GM19452 (cell line): ENCODE results near the gene CRACDL.

Experiments used
- ATAC-seq: cut with Tn5 transposase; IDR thresholded peaks from one replicate; pipeline ENCODE4 v1.9.1; 2021; ENCODE audit not compliant: unreplicated experiment

Gene CRACDL

DNA sequence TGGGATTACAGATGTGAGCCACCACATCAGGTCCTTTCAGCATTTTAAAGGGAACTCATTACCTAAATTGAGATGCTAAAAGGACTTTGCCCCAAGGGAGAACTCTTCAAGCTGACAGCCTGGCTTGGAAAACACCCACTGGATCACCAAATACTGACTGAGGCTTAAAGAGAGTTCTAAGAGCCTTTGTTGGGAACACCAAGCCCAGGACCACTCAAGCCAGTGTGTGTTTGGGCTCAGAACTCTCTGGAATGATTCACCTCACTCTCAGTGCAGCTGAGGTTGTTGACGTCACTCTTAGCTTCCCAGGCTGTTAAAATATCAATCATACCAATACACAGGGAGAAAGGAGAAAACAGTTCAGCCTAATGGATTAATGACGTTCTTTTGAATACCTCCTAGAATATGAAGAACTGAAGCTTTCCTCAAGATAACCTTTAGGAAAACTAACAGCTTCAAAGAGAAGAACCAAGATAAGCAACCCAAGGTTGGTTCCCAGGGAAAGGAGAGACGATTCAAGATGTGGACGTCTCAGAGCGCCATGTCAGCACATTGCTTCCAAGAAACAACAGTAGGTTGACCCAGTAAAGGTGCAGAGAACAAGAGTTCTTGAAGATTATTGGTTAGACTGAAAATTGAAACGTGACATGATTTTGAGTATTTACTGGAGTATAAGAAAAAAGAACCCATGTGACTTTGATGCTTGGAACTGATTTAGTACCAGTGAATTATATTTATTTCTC lies 157.1 kb downstream of the CRACDL start:
- no peak for ATAC-seq

DNA sequence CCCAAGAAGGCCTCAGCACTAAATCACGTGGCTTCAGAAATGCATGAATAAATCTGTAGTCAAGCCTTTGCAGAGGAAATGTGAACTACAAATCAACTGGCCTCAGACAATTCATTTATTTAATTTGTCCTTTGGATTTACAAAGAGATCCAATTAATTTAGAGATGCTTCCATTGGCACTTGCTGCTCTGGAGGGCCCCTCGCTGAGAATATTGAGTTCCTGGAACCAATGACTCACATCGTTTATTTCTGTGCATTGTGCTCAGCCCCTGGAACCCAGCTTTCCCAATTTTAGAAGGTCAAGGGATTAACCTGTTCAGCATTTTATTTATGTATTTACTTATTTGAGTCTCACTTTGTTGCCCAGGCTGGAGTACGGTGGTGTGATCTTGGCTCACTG lies 157.9 kb downstream of the CRACDL start:
- no peak for ATAC-seq

DNA sequence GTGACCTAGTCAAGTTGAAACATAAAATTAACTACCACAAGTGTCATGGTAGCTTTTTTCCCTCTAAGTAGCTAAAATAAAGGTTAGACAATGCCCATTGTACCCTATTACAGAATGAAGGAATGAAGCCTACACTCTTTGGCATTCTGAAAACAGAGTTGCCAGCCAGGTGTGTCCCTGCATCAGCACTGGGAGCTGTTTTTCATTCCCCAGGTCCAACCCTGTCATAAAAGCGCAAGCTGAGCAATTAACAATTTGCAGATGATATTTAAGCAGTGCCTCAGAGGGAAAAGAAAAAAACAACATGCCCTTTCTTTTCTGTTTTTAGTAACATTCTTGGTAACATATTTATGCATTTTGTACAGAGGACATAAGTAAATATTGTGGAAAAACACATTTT lies 158.3 kb downstream of the CRACDL start:
- ATAC-seq, result no peak

DNA sequence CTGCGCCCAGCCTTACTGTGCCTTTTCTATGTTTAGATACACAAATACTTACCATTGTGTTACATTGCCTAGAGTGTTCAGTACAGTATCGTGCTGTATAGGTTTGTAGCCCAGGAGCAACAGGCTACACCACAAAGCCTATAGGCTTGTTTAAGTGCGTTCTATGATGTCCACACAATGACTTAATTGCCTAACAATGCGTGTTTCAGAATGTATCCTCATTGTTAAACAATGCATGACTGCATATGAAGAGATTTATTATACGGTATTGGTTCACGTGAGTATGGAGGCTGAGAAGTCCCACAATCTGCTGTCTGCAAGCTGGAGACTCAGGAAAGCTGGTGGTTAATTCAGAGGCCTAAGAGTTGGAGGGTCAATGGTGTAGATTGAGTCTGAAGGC lies 158.9 kb downstream of the CRACDL start:
- no peak for ATAC-seq

DNA sequence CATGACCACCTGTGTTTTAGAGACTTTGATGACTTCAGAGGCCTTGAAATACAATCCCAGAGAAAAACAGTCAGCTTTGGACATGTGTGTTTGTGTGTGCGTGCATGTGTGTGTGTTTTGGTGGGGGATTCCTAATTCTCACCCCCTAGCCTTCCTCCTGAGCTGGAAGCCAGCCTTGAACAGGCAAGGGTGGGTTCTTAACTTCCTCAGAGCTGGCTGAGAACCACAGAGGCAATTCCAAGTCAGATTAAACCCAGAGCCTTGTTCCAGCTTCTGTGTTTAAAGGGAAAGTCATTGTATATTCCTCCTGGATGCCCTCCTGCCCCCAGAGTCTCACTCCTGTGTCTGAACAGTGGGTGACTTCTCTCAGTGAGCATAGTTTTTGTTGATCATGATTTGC lies 159.9 kb downstream of the CRACDL start:
- no peak for ATAC-seq

DNA sequence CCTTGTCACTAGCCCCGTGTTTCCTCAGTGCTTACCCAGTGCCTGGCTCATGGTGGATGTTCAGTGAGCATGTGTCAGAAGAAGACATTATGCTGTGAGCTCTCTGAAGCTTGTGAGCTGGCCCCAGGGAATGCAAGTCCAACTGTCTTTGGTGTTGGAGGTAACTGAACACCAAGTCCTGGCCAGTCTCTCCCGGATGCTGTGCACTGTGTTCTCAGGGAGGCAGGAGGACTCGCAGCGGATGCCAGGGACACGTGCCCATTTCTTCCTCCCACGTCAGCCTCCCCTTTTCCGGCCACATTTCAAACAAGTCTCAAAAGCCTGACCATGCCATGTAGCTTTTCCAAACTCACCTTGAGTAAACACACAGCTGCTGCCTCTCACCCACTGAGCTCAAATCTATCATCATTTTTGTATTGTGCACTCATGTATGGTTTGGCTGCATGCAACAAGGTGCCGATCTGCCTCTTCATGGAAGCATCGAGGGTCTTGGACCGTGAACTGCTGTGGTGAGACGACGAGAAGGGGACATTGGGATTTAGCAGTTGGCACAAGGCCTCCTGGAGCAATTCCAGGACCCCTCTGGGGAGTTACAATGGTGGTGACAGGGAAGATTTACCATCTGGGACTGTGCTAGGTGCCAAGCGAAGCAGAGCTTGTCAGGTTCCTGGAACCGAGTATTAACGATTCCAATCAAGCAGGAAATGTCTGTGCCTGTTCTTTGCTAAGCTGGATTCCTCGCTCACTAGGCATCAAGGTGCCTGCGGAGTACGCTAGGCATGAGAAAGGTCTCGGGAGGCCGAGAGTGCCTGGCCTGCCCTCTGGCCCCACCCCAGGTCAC lies 160.7 kb downstream of the CRACDL start:
- no peak for ATAC-seq

DNA sequence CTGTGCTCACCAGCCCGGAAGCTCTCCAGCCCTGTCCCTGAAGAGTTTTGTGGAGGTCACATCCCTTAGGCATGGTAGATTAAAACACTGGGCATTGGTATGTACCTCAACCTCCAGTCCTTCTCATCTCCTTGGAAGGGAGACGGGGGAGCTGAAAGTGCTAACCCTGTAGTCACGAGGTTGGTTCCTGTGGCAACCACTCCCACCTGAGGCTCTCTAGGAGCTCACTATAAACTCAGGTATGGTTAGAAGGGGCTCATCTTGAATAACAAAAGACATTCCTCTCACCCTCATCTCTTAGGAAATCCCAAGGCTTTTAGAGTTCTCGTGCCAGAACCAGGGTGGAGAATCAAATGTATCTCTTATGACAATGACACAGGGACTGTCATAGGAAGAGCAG lies 162.1 kb downstream of the CRACDL start:
- no peak for ATAC-seq

DNA sequence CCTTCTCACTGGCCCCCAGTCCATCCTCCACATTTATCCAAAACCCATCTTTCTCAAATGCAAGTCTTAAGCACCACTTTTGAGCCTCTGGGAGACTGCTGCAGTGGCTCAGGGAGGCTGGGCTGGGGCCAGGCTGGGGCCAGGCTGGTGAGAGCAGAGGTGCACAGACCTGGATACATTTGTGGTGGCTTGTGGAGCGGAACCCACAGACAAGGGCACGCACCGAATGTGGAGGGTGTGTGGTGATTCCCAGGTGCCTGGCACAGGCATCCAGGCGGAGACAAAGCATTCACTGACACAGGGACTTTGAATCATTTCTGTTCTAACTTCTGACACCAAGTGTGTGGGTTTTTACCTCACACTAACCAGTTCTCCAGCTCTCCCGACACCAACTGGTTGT lies 162.9 kb downstream of the CRACDL start:
- no peak for ATAC-seq

DNA sequence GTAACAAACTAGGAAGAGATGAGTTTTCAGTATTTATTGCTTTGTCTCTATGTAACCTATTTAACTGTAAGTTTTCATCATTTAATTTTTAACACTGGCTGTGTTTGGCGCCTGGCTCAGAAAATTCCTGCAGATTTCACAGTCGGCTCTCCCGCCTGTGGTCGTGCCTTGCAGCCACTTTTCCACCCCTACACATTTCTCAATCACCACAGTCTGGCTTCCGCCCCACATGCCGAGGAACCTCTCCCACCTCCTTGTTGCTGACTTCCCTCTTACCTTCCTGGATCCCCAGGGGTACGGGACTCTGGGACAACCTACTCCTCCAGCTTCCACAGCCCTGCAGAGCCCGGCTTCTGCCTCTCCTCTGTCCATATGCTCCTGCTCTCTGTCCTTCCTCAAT lies 163.5 kb downstream of the CRACDL start:
- ATAC-seq, result no peak

DNA sequence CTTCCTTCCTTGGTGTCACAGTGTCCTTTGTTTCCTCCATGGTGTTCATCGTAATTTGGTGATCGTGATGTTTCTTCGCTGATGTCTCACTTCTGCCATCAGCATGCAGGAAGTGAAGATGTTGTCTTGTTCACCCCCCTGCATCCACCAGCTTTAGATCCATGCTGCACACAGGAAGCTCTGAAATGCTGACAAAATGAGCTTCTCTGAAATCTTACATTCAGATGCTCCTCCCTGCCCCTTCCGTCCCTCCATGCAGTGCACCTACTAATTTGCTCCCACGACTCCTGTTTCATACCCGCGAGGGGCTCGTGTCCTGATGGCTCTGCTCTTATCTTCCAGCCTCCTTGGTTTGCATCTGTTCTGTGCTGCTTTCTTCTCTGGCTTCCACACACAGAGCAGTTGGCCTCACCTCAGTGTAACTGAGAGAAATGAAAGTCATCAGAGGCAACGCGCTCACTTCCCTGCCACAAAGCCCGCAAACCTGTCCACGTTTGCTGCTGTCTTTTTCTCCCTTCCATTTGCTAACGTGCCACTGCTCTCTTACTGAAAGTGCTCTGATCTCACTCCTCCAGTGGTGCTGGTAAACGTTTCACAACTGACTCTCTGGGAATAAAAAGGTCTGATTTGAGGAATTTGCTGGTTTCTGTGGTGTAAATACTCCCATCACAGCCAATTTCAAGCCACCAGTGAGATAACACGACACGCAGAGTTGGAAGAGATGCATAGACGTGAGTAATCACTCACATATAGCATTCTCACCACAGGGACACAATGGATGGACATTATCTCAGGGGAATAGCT lies 164.1 kb downstream of the CRACDL start:
- no peak for ATAC-seq

DNA sequence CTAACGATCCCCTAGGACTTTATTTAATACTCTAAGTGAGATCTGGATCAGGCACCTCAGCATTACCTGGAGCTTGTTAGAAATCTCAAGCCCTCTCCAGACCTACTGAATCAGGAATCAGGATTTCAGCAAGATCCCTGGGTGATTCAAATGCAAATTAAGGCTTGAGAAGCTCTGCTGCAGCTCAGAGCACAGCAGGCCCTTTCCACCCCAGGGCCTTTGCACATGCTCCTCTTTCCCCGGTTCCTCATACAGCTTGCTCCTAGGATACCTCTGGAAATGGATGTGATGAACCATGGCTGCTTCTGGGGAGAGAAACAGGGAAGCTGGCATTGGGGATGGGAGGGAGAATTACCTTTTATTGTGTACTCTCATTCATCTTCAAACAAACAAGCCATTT lies 164.8 kb downstream of the CRACDL start:
- ATAC-seq, result no peak

DNA sequence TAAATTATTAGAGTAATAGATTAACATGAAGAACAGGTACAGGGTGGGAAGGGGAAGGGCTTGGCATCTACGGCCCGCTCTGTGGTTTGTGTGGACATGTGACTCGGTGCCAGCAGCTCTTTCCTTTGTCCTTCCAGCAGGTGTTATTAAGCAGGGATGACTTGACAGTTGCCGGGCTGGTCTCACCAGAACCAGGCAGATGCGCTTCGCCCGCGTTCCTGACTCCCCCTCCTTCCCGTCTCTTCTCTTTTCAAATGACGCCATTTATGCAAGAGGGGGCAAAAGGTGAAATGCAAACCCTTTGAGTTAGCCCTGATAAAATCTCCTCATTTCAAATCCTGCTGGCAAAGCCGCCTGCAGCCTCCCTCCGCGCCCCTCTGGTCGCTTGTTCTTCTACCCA lies 166.2 kb downstream of the CRACDL start:
- no peak for ATAC-seq

DNA sequence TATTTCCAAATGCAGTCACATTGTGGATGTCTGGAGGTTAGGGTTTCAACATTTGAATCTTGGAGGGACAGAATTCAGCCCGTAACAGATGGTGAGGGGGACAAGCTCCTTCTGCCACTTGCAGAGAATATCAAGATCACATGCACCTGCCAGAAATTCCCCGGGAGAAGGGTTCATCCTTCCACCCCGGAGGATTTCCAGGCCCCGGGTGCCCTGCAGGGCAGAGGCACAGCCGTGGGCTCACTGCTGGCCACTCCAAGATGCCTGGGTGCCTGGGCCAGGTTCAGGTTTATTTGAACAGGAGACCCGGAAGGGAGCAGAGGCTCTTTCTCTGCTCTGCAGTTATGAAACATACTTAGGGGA lies 166.9 kb downstream of the CRACDL start:
- ATAC-seq, result no peak

DNA sequence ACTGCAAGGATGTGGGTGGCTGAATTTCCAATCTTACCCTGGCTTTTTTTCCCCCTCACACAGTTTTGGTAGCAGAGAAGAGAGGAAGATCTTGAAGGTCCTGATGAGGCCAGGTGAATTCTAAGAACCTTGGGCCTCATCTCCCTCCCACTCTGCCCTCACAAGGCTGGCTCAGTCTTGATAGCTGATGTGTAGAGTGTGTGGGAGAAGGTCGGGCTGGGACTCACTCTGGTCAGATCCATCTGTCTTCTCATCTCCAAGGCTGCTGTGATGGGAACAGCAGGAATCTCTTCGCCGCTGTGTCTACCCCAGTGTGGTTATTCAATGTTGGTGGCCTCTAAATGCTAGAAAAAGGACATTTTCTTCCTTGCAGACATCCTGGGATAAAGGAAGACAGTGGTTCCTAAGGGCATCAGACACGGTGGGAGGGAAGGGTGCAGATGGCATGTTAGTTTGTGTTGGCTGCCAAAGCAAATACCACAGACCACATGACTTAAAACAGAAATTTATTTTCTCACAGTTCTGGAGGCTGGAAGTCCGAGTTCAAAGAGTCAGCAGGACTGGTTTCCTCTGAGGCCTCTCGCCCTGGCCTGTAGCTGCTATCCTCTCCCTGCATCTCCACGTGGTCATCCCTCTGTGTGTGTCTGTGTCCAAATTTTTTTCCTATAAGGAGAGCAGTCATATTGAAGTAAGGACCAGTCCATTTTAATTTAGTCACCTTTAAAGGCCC lies 167.5 kb downstream of the CRACDL start:
- no peak for ATAC-seq

DNA sequence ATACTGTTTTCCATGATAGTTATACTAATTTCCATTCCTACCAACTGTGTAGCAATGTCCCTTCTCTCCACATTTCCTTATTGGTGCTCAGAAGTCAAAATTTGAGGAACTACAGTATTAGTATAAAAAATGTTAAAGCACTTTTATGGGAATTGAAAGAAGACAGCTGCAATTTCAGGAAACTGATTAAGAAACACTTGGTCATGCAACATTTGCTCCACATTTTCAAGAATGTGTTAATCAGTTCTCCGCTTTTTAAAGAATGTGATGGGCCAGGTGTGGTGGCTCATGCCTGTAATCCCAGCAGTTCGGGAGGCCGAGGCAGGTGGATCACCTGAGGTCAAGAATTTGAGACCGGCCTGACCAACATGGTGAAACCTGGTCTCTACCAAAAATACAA lies 171.5 kb downstream of the CRACDL start:
- ATAC-seq, result no peak

DNA sequence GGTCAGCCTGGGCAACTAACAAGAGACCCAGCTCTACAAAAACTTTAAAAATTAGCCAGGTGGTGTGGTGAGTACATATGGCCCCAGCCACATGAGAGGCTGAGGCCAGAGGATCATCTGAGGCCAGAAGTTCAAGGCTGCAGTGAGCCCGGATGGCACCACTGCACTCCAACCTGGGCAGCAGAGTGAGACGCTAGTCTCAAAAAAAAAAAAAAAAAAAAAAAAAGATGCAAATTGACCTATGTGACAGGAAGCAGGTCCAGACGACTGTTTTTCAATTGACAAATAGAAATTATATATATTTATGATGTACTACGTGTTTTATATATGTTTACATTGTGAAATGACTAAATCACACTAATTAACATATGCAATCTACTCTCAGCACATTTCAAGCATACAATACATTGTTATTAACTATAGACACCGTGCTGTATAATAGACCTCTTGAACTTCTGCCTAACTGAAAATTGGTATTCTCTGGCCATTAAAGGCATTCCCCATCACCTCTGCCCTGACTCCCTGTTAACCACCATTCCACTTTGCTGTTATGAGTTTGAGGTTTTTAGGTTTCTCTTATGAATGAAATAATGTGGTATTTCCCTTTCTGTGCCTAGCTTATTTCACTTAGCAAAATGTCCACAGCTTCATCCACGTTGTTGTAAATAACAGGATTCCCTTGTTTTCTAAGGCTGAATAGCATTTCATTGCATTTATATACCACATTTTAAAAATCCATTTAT lies 172.6 kb downstream of the CRACDL start:
- no peak for ATAC-seq

DNA sequence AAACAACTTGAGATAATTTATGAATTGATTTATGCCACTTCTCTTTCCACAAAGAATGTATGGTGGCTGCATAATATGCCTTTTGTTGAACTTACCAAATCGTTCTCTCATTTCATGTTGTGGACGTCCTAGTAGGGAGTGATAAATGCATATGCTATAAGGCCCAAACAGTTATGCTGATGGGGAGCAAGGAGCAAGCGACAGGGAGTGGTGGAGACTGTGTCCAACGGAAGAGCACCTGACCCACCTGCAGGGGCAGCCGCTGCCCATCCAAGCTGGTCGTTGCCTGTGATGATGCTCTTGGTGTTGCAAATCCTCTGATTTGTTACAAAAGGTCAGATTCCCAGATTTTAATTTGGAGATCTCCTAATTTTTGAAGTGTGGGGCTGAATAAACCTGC lies 174.1 kb downstream of the CRACDL start:
- ATAC-seq, result no peak

DNA sequence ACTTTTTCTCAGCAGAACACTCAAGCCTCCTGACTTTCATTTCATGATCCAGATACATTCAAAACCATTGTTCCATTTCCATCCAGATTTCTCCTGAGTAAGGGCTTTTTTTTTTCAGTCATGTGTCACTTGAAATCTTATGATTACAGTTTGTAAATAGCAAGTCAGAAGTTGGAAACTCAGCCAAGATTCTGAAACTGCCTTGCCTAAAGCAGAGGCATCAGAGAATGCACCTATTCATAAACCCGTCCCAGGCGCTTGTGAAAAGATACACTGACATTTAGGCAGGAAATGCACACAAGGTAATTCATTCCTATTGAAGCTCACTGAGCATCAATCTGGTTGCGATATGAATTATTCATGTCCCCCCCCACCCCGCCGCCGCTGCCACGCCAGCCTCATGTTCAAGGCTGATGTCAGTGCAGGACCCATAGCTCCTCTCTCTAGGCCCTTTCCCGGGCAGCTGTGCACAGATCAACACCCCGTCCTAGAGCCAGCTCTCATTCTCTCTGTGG lies 174.7 kb downstream of the CRACDL start:
- no peak for ATAC-seq

DNA sequence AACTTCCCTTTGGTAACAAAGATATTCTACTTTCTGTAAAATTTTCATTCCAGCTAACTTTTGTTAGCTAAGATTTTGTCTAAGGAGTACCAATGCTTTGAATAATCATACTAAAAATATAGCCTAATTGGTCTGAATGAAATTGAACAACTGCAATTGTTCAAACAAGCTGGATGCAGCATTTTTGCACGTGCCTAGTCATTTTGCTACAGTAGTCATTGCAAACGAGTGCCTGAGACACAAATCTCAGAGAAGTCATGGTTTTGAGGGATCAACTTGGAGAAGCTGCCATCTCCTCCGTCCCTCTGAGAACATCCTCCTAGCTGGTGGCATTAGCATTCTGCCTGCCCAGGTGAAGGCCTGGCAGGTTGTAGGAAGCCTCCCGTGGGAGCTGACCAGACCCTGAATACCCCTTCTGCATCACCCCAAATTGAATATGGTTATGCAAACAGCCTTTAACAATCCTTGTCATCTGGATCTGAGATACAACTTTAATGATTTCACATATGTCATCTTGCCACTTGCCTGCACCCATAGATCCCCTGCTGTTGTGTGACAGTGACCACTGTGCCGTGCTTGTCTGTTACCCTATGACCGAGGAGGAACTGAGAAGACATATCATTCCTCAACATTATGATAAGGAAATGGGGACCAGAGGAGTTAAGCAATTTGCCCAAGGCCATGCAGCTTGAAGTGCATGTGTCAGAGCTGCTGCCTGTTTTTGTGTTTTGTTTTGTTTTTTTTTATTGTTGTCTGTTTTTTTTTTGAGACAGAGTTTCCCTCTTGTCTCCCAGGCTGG lies 176.0 kb downstream of the CRACDL start:
- no peak for ATAC-seq
